GM12875 (cell line): Measurements from ENCODE around the gene EID2B.
A peak's percentile ranks its signal among the peaks of the same experiment; 100 is the strongest.

Source experiments
- H3K4me3 ChIP-seq: one replicate; pipeline ENCODE4 v1.5.1; 2011; ENCODE audit warnings: low read depth, low read length, control low read depth
- CTCF ChIP-seq: IDR thresholded peaks from 2 replicates; pipeline ENCODE4 v1.5.1; 2011; ENCODE audit warnings: low read depth, mild to moderate bottlenecking, control low read depth, inconsistent platforms, low read length, moderate library complexity, borderline replicate concordance; ENCODE audit not compliant: insufficient read depth

Gene EID2B

GRCh38 chr19:39533791-39534190, 1.1 kb upstream of the EID2B start:
- no peak overlapping the region for H3K4me3 ChIP-seq
- no peak for TF ChIP-seq CTCF

- no peak overlapping the region for H3K4me3 ChIP-seq
- TF ChIP-seq CTCF, result no peak
Measured at GRCh38 chr19:39533003-39533512, 406 bp upstream of the EID2B start.

GRCh38 chr19:39531834-39532232, 819 bp downstream of the EID2B start:
- no peak for TF ChIP-seq CTCF
- peak overlapping the region; percentile 100 for H3K4me3 ChIP-seq

- TF ChIP-seq CTCF, result no peak
- no peak overlapping the region for H3K4me3 ChIP-seq
Measured at GRCh38 chr19:39525205-39525604, 7.4 kb downstream of the EID2B start.

GRCh38 chr19:39524495-39524894, 8.2 kb downstream of the EID2B start:
- no peak overlapping the region for H3K4me3 ChIP-seq
- no peak for TF ChIP-seq CTCF

- no peak overlapping the region for H3K4me3 ChIP-seq
- no peak for TF ChIP-seq CTCF
Measured at GRCh38 chr19:39520541-39521484, 11.8 kb downstream of the EID2B start.

- no peak for TF ChIP-seq CTCF
- no peak overlapping the region for H3K4me3 ChIP-seq
Measured at GRCh38 chr19:39518975-39519374, 13.7 kb downstream of the EID2B start.
